Fibroblast of lung (primary cell): Measurements from ENCODE around the gene P3H1.

ENCODE experiments used
- EZH2 ChIP-seq: IDR thresholded peaks from 2 replicates; pipeline ENCODE4 v1.5.1; 2012; ENCODE audit warnings: low read length, control low read depth, mild to moderate bottlenecking; ENCODE audit errors: missing control alignments
- TF ChIP-seq, protein P1 (sequence below), 2 donors: IDR thresholded peaks in 1 of 2; conservative IDR thresholded peaks in 1 of 2; 1 replicate in 1 of 2; 2 replicates in 1 of 2; pipeline ENCODE4 v1.5.1; 2011 to 2012; ENCODE audit warnings: low read length in 2 of 2, control low read depth in 1 of 2, inconsistent platforms in 1 of 2, low read depth in 1 of 2, mild to moderate bottlenecking in 1 of 2

DNA sequence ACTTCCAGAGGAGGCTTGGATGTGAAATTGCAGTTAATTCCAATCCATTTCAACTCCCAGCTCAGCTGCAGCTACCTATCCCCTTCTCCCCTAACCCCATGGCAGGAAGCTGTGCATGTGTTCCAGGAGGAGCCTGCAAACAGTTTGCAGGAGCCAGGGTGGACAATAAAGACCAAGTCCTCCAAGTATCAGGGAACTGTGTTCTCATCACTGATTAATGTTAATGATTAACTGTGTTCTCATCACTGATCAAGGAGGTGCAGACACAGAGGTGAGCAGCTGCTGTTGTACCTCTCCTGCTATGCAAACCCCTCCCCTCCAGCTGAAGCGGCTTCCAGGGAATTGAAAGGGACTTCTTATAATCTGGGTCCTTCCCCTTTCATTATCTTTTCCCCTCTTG lies 46.0 kb downstream of the P3H1 start:
- TF ChIP-seq, protein P1, sequence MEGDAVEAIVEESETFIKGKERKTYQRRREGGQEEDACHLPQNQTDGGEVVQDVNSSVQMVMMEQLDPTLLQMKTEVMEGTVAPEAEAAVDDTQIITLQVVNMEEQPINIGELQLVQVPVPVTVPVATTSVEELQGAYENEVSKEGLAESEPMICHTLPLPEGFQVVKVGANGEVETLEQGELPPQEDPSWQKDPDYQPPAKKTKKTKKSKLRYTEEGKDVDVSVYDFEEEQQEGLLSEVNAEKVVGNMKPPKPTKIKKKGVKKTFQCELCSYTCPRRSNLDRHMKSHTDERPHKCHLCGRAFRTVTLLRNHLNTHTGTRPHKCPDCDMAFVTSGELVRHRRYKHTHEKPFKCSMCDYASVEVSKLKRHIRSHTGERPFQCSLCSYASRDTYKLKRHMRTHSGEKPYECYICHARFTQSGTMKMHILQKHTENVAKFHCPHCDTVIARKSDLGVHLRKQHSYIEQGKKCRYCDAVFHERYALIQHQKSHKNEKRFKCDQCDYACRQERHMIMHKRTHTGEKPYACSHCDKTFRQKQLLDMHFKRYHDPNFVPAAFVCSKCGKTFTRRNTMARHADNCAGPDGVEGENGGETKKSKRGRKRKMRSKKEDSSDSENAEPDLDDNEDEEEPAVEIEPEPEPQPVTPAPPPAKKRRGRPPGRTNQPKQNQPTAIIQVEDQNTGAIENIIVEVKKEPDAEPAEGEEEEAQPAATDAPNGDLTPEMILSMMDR (conservative IDR thresholded peaks at IDR 0.05 in 1 of 2, IDR thresholded peaks at IDR 0.05 in 1 of 2; ENCODE audit: low read depth in 1 of 2, low read length in 2 of 2): no peak
- TF ChIP-seq EZH2: no peak
